ENCODE measurements around the gene CSNK1G3.

The CSNK1G3 gene

DNA sequence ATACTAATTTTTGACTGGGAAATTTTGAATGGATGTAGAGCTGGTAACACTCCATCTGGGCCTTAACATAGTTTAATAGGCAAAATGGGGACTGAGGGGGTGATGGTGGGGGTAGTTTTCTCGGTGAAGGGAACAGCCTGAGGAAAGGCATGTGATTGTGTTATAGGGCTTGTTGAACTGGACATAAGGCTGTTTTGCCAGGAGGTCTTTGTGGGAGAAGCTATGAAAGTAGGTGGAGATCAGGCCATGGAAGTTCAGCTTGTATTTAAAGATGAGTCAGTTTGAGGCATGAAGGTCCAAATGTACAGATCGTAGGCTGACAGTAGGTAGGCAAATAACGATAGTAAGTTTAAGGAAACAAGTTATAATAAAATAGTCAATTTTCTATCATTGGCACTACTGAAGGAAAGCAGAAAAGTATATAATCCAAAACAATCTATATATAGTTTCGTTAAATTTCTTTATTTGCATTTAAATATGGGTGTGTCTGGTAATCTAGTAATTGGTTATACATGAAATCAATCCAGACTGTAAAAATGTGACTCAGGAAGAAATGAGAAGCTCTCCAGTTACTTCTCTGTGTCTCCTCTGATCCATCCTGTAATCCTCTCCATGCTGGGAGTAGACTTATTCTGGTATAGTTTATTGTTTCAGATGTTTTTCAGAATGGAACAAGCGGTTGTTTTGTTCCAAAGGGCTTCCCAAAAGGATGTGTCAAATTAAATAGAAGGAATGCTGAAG is 2.8 kb downstream of the CSNK1G3 start:
- DNase-seq (ENCODE audit: low spot score) = no peak

- no peak for DNase-seq (ENCODE audit: low spot score)
Measured at GRCh38 chr5:123515904-123516303, 3.9 kb downstream of the CSNK1G3 start.

DNA sequence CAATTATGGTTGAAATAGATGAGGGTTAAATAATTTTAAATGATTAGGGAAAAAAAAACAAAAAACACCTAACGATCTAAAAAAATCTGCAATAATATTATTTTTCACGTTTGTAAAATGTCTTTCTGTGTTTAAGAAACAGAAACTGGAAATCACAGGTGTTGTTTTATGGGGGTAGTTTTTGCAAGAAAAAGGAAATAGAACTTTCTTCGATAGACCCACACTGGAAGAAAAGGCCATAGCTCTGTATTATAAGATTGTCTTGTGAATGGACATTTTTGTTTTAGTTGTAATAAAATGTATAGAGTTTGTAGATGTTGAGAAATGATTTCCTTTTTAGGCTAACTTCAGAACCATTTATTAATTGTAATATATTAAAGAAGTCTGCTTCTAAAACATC is 5.5 kb downstream of the CSNK1G3 start:
- no peak for DNase-seq (ENCODE audit: low spot score)

DNA sequence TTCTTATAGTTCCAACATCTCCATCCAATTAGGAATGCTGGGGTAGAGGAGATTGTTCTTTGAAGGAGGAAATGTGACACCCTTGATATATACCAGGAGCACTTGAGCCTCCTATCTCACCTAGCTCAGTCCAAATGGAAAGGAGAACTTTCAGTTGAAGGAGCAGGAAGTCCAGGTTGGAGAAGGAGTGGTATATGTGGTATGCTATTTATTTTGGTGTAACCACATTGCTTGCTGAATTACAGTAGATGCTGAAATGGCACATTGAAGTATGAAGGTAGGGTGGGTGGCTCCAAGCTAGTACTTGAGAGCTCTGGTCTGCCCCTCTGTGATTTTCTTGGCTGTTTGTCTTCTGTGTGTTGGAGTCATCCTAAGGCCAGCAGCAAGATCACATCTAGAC is 6.1 kb downstream of the CSNK1G3 start:
- DNase-seq (ENCODE audit: low spot score) = no peak

DNA sequence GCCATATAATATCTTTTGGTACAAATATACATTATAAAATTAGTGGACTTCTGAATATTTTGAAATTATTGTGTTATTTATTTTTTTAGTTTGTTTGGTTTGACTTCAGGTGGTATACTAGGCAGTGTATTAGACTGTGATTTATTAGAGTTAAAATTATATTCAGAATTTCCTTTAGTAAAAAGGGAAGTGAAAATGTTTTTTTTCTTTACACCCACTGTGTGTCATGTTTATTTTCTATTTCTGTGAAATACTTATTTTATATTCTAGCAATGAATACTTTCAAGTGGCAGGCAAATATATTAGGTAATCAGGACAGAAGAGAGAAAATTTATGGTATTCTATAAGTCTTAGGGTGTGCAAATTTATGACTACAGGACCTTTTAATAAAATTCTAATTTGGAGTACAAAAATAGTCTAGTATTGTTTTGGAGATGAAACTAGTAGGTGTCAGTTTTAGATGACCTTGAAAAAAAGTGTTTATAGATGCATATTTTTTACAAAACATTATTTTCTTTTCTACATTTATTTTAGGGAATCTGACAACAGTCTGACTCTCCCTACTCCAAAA is 8.8 kb downstream of the CSNK1G3 start:
- no peak for DNase-seq (ENCODE audit: low spot score)

DNA sequence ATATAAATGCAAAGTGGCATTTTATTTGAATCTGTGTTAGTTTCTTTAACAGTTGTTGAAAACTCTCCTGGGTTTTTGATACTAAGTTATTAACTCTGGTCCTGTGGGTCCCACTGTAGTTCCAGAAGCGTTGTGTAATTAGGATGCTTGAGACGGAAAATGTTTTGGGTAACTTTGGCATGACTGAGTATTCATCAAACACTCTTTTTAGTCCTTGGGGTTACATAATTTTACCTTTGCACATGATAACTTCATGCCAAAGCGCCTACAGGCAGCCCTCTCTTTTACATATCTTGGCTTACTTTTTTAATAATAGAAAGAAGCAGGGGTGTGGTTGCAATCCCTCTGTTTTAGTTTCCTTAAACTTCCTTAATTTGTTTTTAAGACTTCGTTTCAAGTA is 12.2 kb downstream of the CSNK1G3 start:
- DNase-seq (ENCODE audit: low spot score) = no peak

GRCh38 chr5:123527190-123527589 is 15.2 kb downstream of the CSNK1G3 start:
- no peak for DNase-seq (ENCODE audit: low spot score)

DNA sequence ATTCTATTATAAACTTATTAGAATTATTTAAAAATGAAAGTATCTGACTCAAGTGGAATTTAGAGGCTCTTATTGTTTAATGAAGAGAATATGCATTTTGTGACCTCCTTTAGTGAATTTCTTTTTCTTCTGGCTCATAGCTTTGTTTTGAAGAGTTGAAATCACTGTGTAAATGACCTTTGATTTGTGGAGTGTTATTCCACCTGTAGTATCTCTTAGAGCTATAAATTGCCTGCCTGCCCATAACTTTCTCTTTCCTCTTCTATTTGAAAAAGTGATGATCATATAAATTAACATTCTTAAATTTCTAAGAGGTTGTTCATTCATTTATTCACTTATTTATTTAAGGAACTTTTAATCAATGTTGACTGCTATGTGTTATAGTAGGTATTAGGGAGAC is 16.1 kb downstream of the CSNK1G3 start:
- DNase-seq (ENCODE audit: low spot score) = no peak

GRCh38 chr5:123528878-123529277 is 16.9 kb downstream of the CSNK1G3 start:
- DNase-seq (ENCODE audit: low spot score) = no peak

DNA sequence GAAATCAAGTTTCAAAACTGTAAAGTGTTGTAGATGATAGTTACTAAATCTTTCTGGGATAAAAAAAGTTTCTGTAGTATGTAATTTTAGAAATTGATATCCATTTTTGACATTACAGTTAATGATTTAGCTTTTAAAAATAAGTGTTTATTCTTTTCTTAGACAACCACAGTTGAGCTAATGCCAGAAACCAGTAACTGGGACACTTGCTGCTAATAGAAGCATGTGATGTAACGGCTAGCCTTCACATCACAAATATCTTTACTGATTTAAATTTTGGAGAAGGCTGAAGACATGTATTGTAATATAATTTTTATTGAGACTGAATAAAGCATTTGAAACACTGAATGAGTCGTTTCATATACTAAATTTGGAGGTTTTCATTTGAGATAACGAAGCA is 18.8 kb downstream of the CSNK1G3 start:
- DNase-seq (ENCODE audit: low spot score) = no peak

DNA sequence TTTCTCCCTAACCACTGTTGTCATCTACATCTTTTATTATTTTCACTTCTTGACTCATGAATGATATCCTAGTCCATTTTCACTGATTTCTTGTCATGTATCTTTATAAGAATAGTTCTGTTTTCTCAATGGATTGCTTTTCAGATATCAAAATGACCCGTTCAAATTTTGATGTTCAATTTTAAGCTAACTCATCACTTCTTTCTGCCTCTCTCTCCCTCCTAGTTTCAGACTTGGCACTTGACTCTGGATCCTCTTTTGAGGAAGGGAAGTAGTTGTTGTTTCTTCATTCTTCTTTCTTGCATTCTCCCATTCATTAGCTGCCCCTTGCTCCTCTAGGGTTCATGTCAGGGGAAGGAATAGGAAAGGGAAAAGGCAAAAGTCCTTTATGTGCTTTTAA is 23.7 kb downstream of the CSNK1G3 start:
- DNase-seq (ENCODE audit: low spot score) = no peak

DNA sequence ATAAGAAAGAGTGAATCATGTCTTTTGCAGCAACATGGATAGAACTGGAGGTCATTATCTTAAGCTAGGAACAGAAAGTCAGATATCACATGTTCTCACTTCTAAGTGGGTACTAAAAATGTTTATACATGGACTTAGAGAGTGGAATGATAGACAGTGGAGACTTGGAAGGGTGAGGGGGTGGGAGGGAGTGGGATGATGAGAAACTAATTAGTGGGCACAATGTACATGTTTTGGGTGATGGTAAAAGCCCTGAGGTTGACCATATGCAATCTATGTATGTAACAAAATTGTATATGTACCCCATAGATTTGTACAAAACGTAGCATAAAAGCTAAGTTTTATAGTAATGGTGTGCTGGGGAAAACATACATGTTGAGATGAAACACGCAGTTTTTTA is 25.3 kb downstream of the CSNK1G3 start:
- DNase-seq (ENCODE audit: low spot score) = no peak

- DNase-seq (ENCODE audit: low spot score) = no peak
Measured at GRCh38 chr5:123537845-123538244, 25.9 kb downstream of the CSNK1G3 start.

DNA sequence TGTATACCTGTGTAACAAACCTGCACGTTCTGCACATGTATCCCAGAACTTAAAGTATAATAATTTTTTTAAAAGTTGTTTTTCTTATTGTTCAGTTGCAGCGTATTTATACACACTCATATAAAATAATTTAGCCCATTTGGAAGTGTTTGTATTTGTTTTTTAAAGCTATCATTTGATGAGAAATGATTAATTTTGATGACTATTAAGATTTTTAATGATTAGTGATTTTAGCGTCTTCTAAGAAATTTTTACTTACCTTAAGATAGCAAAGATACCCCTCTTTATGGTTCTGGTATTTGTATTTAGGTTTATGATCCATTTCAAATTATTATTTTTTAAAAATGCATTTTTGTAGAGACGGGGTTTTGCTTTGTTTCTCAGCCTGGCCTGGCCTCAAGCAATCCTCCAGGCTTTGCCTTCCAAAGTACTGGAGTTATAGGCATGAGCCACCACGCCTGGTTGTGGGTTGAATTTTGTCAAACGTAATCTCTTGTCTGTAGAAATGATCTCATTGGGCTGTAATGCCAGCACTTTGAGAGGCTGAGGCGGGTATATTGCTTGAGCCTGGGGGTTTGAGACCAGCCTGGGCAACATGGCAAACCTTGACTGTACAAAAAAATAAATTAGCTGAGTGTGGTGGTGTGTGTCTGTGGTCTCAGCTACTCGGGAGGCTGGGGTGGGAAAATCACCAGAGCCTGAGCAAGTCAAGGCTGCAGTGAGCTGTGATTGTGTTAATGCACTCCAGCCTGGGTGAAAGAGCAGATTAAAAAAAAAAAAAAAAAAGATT is 26.9 kb downstream of the CSNK1G3 start:
- no peak for DNase-seq (ENCODE audit: low spot score)

DNA sequence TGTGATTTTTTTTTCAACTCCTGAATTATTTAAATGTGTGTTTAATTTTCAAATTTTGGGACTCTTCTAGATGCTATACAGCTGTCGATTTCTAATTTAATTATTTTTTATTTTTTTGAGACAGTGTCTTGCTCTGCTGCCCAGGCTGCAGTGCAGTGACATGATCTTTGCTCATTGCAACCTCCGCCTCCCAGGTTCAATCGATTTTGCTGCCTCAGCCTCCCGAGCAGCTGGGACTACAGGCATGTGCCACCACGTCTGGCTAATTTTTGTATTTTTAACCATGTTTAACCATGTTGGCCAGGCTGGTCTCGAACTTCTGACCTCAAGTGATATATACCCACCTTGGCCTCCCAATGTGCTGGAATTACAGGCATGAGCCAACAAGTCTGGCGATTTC is 28.6 kb downstream of the CSNK1G3 start:
- no peak for DNase-seq (ENCODE audit: low spot score)

- DNase-seq (ENCODE audit: low spot score) = no peak
Measured at GRCh38 chr5:123543438-123543837, 31.5 kb downstream of the CSNK1G3 start.

DNA sequence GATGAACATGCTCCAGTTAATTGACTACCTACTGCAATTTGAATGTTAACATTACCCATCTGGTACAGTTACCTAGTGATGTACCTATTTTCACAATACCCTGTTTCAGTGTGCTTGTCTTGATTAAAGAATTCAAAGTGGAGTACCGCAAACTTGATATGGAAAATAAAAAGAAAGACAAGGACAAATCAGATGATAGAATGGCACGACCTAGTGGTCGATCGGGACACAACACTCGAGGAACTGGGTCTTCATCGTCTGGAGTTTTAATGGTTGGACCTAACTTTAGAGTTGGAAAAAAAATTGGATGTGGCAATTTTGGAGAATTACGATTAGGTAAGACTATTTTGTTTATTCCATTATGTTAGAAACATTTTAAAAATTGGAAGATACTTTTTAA is 33.5 kb downstream of the CSNK1G3 start:
- no peak for DNase-seq (ENCODE audit: low spot score)

GRCh38 chr5:123546657-123547056 is 34.7 kb downstream of the CSNK1G3 start:
- no peak for DNase-seq (ENCODE audit: low spot score)

DNA sequence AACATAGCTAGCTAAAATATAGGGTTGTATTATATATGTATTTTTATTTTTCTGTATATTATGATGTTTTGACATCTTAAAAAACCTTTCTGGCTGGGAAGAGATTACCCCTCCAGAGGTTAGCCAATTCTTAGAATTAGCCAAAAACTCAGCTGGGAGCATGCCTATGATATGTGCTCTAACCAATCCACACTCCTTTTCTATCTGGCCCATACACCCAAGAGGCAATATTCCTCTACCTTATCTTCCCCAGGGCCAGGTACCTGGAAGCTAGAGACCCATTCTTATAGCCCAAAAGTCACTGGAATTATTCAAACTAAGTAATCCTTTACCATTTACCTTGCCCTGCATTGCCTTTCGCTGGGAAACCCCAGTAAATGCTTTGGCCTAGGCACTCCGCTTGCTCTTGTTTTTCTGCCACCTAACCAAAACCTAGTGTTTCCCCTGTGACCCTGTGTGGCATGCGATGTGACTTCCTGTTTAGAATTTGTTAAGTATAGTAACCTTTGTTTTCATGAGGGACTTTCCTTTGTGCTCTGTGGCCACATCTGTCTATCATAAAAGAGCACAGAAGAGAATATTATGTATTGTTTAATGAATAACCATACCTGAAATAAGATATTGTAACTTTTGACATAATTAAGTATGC is 37.4 kb downstream of the CSNK1G3 start:
- no peak for DNase-seq (ENCODE audit: low spot score)

DNA sequence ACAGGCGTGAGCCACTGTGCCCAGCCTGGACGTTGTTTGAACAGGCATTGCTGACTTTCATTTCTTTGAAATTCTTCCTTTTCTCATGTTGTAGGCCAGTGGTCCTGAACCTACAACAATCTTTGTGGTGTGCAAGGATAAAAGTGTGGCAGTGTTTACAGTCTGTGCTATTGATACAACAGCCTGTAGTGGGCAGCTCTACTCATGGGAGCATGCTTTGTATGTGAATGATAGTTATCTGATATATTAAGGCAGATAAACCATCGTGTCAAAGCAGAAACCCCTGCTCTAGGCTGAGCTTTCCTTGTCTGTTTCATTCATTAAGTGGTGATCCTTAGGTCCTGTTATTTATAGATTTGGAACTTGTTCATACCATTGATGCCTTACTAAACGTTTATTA is 42.6 kb downstream of the CSNK1G3 start:
- DNase-seq (ENCODE audit: low spot score) = no peak

- DNase-seq (ENCODE audit: low spot score) = no peak
Measured at GRCh38 chr5:123557907-123558306, 45.9 kb downstream of the CSNK1G3 start.

DNA sequence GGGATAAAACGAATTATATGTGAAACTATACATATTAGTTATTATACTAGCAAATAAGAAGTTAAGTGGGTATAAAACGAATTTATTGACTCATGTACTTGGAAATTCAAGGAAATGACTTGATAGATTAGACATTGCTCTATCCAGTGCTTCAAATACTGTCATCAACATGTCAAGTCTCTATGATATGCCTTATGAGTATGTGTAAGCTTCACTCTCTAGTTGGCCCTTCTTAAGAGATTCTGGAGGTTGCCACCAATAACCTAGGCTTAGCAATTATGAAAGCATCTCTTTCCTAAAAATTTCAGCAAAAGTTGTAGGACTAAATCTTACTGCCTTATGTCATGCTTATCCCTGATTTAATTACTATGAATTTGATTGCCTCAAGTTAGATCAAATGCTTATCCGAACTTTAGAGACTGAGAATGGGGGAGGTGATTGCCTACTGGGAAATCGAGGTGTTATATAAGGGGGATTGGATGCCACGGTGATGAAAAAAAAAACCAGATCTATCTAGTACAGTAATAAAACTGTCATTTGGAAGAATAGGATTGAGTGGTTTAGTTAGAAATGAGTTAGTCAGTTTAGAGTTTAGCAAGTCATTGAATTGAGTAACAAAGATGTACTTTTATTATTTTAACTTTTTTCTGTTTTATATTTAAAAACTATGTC is 46.9 kb downstream of the CSNK1G3 start:
- DNase-seq (ENCODE audit: low spot score) = no peak

Measured in left forelimb (tissue), 1 donor.